ENCODE data around the gene EFCAB12.
"Not testable (repeated sequence)": the region's sequence is repeated elsewhere in the genome, so short reads cannot be mapped to it uniquely, and the experiment has no call there.

The EFCAB12 gene

DNA sequence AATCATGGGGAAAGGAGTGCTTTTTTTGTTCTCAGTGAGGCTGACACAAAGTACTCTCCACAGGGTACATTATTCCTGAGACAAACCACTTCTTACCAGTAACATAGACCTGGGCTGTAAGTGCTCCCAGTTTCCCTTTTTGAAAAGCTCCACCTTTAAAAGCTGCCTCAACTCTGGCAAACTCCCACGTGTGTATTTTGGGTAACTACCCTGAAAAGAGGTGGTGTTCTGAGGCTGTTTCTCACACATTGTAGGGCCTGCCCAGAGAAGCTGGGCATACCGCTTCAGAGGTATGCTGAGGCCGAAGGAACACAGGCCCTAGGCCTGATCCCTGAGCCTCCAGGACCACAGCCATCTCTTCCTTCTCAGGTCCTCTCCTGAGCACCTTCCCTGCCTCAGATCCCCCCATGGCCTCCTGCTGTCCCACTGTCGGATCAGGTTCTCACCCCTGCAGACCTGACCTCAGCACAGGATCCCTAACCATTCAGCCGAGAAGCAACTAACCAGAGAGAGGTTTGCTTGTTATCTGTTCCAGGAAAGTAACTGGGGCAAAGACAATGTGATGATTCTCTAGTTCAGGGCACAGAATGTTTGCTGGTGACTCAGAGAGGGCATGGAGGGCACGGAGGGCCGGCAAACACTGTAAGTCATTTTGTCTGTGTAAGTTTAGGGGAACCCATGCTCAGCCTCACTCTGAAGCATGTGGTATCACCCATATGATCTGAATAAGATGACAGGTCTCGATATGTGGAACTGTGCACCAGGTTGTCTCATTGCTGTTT is 36.1 kb downstream of the EFCAB12 start:
- DNase-seq (ENCODE audit: low read depth), result not testable (repeated sequence)

DNA sequence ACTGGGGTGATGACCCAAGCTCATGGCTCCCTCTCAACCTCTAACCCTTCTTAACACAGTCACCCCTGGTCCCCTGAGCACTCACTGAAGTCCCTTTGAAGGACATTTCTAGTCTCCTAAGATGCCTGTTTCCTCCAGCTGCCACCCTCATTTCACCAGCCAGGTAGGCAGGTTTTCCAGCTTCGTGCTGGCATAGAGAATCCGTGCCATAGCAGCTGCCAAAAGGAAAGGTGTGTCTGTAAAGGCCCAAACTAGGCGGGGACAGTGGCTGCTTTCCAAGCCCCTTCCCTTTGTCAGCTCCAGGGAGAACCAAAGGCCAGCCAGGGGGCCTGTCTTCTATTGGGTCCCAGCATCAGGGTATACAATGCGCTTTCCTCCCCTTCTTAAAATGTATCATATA is 36.9 kb downstream of the EFCAB12 start:
- DNase-seq (ENCODE audit: low read depth), result not testable (repeated sequence)

DNA sequence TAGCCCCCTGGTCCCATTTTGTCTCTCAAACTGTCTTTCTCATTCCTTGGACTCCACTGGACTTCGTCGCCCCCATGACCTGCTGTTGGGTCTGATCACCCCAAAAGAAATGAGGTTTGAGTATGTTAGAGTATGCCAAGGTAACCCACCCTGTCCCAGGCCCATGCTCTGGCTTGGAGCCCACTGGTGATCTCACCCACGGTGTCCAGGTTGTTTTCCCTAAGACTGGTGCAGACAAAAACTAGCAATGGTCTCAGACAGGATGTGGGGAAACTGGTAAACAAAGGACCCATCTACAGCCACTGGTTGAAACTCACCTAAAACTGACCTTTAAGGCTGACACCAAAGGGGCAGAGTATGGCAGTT is 38.9 kb downstream of the EFCAB12 start:
- DNase-seq (ENCODE audit: low read depth), result peak; percentile 16

DNA sequence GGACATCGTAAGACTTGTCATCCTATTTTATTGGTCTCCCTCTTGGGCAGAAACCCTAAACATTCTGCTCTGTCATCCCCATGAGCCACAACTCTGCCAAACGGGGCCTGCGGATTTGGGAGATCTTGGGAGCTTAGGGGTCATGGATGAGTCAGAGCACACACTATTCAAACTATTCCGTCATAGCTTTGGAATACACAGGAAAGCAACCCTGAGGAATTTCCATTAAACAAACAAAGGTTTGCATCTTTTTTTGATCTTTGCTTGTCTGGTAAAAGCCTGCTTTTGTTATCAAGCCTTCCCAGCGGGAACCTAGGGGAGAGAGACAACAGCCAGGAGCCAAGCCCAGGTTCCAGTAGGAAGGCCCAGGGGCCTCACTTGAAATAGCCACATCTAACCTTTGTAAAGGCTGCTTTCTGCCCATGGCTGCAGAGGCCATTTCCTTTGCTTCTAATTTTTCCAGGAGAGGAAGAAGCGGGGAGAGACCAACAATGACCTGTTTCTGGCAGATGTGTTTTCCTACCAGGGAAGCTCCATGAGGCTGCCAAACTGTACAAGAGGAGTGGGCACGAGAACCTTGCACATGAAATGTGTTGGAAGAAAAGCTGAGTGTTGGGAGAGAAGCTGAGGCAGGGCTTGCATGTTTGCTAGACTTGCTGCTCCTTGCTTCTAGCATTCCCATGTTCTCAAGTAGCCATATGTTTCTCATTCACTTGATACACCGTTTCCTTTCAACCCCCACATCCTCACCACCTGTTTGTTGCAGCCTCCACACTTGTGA is 39.5 kb downstream of the EFCAB12 start:
- peak; percentile 77 for DNase-seq (ENCODE audit: low read depth)

DNA sequence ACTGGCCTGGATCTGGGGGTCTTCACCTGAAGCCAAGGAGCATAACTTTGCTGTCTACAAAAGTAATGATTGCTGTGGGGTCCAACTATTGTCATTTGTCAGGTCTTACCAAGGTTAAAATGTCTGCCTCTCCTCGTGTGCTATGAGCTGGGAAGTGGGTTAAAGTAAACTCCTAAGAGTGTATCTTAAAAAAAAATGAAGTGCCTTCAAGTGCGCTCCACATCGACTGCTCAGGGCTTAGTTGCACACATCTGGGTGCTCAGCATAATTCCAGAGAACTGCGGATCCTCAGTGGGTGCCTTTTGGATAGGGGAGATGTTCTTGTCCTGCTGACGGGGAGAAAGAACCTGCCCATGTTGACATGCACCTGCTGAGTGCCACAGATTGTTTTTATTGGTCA is 40.9 kb downstream of the EFCAB12 start:
- DNase-seq (ENCODE audit: low read depth), result no peak

DNA sequence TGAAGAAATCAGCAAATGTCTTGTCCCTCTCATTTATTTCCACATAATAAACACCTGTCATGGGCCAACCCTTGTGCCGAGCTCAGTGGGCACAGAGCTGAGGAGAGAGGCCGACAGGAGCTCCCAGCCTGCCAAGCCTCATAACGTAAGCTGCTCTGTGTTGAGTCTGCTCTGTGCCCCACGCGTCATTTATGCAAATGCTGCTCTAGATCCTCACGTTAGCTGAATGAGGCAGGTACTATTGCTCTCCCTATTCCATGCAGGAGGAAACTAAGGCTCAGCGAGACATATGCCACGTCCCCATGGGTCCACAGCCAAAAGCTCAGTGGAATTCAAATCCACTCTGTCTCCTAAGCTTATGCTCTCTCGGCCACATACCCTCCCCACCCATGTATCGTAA is 41.5 kb downstream of the EFCAB12 start:
- no peak for DNase-seq (ENCODE audit: low read depth)

DNA sequence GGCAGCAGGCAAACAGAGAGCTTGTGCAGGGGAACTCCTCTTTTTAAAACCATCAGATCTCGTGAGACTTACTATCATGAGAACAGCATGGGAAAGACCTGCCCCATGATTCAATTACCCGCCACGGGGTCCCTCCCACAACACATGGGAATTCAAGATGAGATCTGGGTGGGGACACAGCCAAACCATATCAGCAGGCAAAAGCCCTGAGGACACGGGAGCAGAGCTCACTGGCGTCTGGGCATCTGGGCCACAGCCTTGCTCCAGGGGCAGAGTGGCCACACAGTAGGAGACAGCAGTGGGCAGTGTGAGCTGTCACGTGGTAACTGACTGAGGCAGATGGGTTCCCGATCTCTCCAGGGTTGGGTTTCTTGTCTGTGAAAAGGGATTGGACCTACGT is 42.9 kb downstream of the EFCAB12 start:
- DNase-seq (ENCODE audit: low read depth), result not testable (repeated sequence)

DNA sequence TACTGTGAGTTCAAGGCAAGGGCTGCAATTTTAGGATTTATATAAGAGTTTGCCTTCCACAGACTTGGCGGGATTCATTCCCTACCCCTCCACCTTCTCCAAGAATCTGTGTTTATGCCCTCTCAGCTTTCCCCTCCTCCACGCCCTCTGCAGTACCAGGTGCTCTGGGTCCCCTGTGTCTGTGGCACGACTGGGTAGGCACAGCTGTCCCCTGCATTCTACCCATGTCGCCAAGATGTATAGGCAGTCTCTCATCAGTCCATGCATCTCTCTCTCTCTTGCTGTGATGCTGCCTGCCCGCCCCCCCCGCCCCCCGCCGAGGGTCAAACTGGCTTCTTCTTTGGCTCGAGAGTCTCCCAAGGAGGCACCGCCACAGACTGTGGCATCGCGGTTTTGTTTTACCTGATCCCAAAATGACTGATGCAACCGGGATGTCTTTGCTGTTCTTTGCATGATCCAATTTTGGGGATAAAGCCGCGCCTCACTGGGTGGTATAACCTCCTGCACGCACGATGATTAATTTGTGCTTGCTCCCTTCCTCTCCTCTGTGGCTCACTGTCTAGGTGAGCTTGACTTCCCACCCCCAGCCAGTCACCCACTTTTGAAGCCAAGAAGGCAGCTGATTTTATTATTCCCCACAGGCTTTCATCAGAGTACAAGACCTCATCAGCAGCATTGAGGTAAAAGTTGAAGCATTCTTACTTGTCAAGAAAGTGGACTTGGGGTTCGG is 43.7 kb downstream of the EFCAB12 start:
- no peak for DNase-seq (ENCODE audit: low read depth)

DNA sequence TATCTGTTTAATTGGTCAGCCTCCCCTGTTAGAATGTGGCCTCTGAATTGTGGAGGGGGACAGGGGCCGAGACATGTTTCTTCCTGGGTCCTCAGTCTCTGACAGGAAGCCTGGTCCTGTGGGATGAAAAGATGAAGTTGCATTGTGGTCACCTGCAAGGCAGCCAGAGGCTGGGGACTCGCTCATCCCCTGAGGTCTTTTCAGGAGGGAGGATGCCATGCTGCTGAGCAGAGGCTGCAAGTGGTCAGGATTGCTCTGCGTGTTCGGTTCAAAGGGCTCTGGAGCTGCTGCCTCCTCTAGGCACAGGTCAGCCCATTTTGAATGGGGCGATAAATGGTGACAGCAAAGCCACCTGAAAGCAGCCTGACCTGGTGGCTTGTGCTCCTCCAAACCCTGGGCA is 44.3 kb downstream of the EFCAB12 start:
- DNase-seq (ENCODE audit: low read depth), result not testable (repeated sequence)

DNA sequence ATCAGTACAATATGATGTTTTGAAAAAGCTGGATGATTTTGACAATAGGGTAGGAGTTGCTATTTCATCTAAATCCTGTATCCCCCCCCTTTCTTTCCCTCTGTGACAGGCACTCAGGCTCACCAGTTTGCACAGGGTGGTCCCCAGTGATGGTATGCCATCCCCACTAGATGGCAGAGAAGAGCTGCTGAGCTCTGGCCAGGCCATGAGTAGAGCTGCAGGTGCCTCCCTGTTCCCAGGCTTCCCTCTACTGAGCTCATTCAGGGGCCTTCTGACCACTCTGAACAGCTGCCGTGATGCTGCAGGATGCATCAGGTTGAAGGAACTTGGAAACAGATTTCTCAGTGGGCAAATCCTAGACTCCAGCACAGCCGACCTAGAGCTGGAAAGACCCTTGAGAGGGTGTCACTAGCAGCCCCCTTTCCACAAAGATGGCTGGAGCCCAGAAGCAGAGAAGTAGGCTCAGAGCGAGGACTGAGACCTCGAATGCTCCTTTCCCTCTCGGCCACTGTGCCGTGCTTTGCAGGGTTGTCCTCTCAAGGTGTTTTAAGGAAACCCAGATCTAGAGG is 45.1 kb downstream of the EFCAB12 start:
- peak; percentile 60 for DNase-seq (ENCODE audit: low read depth)

DNA sequence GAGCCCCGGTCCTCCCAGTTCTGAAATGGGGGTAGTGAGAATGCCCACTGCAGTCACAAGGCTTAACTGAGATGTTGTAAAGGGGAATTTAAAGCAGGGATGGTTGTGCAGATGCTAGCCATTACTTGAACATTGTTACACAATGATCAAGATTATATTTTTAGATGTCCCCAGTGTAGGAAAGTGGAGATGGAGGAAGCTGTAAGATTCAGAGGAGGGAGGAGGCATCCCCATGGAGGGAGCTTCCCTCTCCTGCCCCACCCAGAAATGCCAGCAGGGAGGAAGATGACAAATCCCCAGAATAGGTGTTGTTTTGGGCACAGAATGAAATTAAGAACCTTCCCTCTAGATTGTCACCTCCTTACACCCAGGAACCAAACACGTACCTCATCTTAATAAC is 46.1 kb downstream of the EFCAB12 start:
- DNase-seq (ENCODE audit: low read depth), result no peak

DNA sequence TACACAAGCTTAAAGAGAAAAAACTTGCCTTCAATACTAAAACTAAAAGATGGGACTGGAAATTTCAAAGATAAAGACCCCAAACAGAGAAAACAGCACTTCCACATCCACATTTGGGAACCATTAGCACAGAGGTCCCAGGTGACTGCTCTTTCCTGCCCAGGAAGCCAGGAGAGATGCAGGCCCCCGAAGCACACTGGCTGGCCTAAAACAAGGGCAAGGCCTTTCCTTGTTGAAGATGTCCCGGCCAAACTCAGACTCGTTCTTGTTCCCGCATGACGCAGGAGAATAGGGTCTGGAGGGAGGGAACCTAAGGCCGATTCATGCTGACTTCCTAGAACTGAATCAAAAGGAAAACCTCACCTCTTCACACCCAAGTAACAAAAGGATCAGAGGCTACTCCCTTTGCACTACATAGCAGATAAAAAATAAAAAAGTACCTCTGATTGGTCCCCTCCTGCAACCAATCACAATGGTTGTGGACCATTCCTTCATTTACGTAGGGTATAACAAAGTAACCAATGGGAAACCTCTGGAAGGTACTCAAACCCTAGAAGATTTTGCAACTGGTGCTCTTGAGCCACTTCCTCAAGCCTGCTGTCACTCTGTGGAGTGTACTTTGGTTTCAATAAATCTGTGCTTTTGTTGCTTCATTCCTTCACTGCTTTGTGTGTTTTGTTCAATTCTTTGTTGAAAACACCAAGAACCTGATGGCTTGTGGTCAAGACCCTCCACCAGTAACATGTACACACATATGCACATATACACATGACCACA is 48.7 kb downstream of the EFCAB12 start:
- no peak for DNase-seq (ENCODE audit: low read depth)

DNA sequence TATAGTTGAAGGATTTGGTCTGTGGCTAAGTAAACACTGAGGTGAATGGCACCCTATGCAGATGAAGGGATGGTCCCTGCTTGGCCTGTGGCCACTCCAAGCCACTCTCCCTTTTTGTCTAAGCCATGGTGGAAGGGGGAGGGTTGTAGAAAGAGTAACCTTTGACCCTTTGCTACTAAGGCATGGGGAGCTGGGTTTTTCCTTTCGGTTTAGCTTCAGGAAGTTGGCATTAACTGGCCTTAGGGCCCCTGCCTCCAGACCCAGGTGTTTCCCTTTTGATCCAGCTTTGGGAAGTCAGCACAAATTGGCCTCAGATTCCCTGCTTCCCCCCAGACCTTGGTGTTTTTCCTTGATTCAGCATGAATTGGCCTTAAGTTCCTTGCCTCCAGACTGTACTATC is 49.5 kb downstream of the EFCAB12 start:
- no peak for DNase-seq (ENCODE audit: low read depth)

DNA sequence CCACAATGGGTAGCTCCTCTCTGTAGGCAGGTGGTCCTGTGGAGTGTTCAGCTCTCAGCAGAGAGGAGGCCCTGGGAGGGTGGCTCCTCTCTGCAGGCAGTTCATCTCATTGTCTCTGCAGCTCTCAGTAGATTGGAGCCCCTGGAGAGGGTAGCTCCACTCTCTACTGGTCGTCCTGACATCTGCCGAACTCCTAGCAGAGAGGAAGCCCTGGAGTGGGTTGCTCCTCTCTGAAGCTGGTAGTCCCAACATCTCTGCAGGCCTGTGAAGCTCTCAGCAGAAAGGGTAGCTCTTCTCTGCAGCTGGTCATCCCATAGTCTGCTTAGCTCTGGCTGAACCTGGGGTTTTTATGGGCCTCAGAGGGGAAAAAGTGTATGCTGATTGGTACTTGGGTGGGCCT is 50.8 kb downstream of the EFCAB12 start:
- no peak for DNase-seq (ENCODE audit: low read depth)

DNA sequence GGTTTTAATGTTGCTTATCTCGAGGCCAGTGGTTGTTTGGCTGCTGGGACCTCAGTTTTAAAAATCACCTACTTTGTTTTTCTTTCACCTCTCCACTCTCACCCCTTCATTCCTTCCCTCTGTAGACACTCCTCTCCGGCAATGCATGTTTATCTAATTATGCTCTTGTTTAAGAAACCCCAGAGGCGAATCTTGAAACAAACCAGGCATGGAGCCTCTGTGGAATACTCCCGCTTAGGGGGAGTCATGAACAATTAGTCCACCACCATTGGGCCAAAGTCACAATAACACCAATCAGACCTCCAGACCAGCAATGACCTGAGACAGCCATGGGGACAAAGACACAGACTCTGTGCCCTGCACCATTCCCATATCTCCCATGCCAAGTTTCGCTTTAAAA is 53.3 kb downstream of the EFCAB12 start:
- no peak for DNase-seq (ENCODE audit: low read depth)

DNA sequence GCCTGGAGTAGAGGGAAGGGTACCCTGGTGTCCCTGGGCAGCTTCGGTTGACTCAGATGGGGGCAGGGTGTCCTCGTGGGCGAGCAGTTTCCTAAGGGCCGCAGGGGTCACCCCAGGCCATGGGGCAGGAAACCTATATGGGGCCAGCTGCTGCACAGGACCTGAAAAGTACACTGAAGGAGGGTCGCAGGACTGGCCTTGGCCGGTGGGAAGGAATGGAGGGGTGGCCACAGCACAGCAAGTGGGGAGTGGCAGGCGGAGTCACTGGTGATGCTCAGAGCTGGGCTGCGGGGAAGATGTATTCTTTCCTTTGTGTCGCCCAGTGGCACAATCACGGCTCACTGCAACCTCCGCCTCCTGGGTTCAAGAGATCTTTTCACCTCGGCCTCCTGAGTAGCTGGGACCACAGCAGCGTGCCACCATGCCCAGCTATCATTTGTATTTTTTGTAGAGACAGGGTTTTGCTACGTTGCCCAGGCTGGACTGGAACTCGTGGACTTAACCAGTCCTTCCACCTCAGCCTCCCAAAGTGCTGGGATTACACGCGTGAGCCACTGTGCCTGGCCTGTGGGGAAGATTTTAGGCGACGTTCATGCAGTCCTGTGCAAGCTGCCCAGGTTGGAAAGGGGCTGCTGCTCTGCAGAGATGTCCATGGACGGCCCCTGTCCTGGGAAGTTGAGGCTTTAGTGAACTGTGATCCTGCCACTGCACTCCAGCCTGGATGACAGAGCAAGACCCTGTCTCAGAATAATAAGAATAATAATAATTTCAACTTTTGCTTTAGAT is 57.2 kb downstream of the EFCAB12 start:
- no peak for DNase-seq (ENCODE audit: low read depth)

DNA sequence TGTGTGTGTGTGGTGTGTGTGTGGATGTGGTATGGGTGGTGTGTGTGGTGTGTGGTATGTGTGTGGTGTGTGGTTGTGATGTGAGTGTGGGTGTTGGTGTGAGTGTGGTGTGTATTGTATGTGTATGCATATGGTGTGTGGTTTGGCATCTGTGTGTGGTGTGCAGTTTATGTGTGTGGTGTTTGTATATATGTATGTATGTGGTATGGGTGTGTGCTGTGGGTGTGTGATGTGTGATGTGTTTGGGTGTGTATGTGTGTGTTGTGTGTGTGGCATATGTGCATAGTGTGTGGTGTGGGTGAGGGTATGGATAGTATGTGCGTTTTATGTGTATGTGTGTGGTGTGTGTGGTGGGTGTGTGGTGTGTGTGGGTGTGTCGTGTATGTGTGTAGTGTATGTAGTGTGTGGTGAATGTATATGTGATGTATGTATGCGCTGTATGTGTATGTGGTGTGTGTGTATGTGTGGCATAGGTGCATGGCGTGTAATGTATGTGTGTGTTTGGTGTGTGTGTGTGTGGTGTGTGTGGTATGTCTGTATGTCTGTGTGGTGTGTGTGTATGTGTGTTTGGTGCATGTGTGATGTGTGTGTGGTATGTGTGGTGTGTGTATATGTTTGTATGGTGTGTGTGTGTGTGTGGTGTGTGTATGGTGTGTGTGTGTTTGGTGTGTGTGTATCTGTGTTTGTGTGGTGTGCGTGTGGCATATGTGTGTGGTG is 58.0 kb downstream of the EFCAB12 start:
- no peak for DNase-seq (ENCODE audit: low read depth)

DNA sequence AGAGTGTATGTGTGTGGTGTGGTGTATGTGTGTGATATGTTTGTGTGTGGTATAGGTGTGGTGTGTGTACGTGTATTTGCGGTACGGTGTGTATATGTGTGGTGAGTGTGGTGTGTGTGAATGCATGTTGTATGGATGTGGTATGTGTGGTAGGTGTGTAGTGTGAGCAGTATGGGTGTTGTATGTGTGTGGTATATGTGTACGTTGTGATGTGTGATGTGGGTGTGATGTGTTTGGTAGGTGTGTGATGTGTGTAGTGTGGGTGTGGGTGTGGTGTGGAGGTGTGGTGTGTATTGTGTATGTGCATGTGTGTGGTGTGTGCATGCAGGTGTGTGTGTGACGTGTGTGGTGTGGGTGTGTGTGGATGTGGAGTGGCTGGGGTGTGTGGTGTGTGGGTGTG is 58.7 kb downstream of the EFCAB12 start:
- no peak for DNase-seq (ENCODE audit: low read depth)

DNA sequence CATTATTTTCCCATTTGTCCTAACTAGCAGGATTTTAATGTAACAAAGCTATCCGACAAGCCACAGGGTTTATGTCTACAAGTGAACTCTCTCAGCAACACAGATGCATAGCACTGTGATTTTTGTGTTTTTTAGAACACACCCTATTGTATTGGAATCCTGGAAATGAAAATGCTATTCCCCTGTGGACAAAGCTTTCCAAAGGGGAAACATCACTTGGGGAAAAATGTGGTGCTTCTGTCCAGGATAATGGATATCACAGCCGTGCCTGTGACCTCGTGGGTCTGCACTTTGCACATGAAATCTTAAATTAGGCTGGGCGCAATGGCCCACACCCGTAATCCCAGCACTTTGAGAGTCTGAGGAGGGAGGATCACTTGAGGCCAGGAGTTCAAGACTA is 60.6 kb downstream of the EFCAB12 start:
- DNase-seq (ENCODE audit: low read depth), result no peak

DNA sequence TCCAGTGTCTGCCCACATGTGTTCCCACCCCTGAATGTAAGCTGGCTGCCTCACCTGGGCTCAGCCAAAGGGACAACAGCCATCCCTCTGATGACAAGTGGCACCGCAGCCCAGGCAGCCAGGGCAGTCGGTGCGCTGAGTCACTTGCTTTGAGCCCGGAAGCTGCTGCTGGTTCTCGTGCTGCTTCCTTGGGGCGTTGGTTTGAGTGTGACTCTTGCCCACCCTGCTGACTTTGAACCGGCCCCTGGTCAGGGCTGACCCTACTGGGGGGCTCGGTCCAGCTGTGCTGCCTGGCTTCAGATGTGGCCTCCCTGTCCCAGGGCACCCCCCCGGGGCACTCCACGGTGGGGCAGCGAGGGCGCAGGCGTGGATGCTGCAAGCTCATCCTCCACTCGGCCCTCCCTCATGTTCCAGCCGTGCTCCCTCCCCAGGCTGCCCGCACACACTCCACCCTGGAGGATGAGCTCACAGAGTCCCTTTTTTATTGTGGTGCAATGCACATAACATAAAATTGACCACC is 62.1 kb downstream of the EFCAB12 start:
- no peak for DNase-seq (ENCODE audit: low read depth)

All from amniotic epithelial cell (primary cell).